HepG2 (cell line): Measurements from ENCODE around the gene MYO7A. TPM values are rescaled to one million over a fixed set of nuclear protein-coding genes. Genes with fewer than 3 reads are reported as not detected.

Experiments
- BHLHE40 ChIP-seq: IDR thresholded peaks from 2 replicates; pipeline ENCODE4 v1.6.1; 2011; ENCODE audit warnings: low read length, improper control_type of control experiment
- DNMT3B ChIP-seq: conservative IDR thresholded peaks from 2 replicates; pipeline ENCODE4 v1.6.1; 2016; ENCODE audit warnings: missing biosample characterization, control low read depth
- KDM3A ChIP-seq: IDR thresholded peaks from 2 replicates; pipeline ENCODE4 v1.6.1; 2018; ENCODE audit warnings: low read depth, missing compliant biosample characterization
- NPAS2 ChIP-seq: sonication (generic); formaldehyde crosslinking; IDR thresholded peaks from 2 replicates; pipeline ENCODE4 v1.8.0; 2022; ENCODE audit warnings: mild to moderate bottlenecking, missing genetic modification reagents, borderline replicate concordance
- SAFB2 ChIP-seq: sonication (generic); formaldehyde crosslinking; IDR thresholded peaks from 2 replicates; pipeline ENCODE4 v1.5.1; 2020; ENCODE audit warnings: missing genetic modification reagents, low read depth, mild to moderate bottlenecking, borderline replicate concordance
- STAT5B ChIP-seq: sonication (generic); formaldehyde crosslinking; IDR thresholded peaks from 2 replicates; pipeline ENCODE4 v1.4.0; 2020; ENCODE audit warnings: missing genetic modification reagents
- ZNF430 ChIP-seq: sonication (generic); formaldehyde crosslinking; IDR thresholded peaks from 2 replicates; pipeline ENCODE4 v1.9.0; 2021; ENCODE audit warnings: mild to moderate bottlenecking, missing genetic modification reagents
- ZNF484 ChIP-seq: sonication (generic); formaldehyde crosslinking; IDR thresholded peaks from 2 replicates; pipeline ENCODE4 v1.5.1; 2020; ENCODE audit warnings: mild to moderate bottlenecking, low read depth, missing genetic modification reagents, borderline replicate concordance
- ZNF496 ChIP-seq: sonication (generic); formaldehyde crosslinking; IDR thresholded peaks from 2 replicates; pipeline ENCODE4 v1.8.1; 2023; ENCODE audit warnings: mild to moderate bottlenecking, moderate library complexity, missing genetic modification reagents; ENCODE audit not compliant: insufficient replicate concordance
- polyA plus RNA-seq, 8 experiments: library from polyadenylated mRNA; depleted of rRNA in 3 of 8; stranded (reverse) in 7 of 8; unstranded in 1 of 8; fragments of >200 nt; fragmentation: Illumina TruSeq in 4 of 8; extraction: Trizol in 4 of 8; gene quantifications; 2 replicates each; pipeline versions ENCODE4 v1.2.1 to v1.2.3, GENCODE V29; 2011 to 2016; ENCODE audit warnings: low read depth in 4 of 8, missing spikeins in 1 of 8, mixed read lengths in 1 of 8; ENCODE audit not compliant: insufficient read depth in 1 of 8
- total RNA-seq, 5 experiments: library from RNA; depleted of rRNA; stranded (reverse); fragments of >200 nt; fragmentation: Illumina TruSeq; extraction: Trizol; gene quantifications; 2 replicates each; pipeline ENCODE4 v1.2.3, GENCODE V29; 2016; ENCODE audit warnings: low read depth in 1 of 5
- TF ChIP-seq, protein P1 (sequence below): sonication (generic); formaldehyde crosslinking; IDR thresholded peaks from 2 replicates; pipeline ENCODE4 v1.4.0; 2020; ENCODE audit warnings: mild to moderate bottlenecking, missing genetic modification reagents
- TF ChIP-seq, protein P2 (sequence below): sonication (generic); formaldehyde crosslinking; conservative IDR thresholded peaks from 2 replicates; pipeline ENCODE4 v1.8.1; 2023; ENCODE audit warnings: missing genetic modification reagents
- TF ChIP-seq, protein P3 (sequence below): sonication (generic); formaldehyde crosslinking; IDR thresholded peaks from 2 replicates; pipeline ENCODE4 v1.8.1; 2023; ENCODE audit warnings: mild to moderate bottlenecking, missing genetic modification reagents, borderline replicate concordance
- TF ChIP-seq, protein P4 (sequence below): sonication (generic); formaldehyde crosslinking; IDR thresholded peaks from 2 replicates; pipeline ENCODE4 v1.4.0; 2020; ENCODE audit warnings: low read depth, mild to moderate bottlenecking, missing genetic modification reagents
- TF ChIP-seq, protein P5 (sequence below): sonication (generic); formaldehyde crosslinking; IDR thresholded peaks from 2 replicates; pipeline ENCODE4 v1.4.0; 2020; ENCODE audit warnings: missing genetic modification reagents
- TF ChIP-seq, protein P6 (sequence below): IDR thresholded peaks from 2 replicates; pipeline ENCODE4 v1.6.1; 2016; ENCODE audit warnings: missing compliant biosample characterization, missing genetic modification reagents, borderline replicate concordance
- TF ChIP-seq, protein P7 (sequence below): sonication (generic); formaldehyde crosslinking; IDR thresholded peaks from 2 replicates; pipeline ENCODE4 v1.8.0; 2022; ENCODE audit warnings: missing genetic modification reagents, mild to moderate bottlenecking, borderline replicate concordance

MYO7A gene
- total and polyA plus RNA-seq, 2 of the 13 experiments (the other 11 are each of a cell fraction or from before 2014, with no cell fraction given): 7.5 to 10.0 TPM

DNA sequence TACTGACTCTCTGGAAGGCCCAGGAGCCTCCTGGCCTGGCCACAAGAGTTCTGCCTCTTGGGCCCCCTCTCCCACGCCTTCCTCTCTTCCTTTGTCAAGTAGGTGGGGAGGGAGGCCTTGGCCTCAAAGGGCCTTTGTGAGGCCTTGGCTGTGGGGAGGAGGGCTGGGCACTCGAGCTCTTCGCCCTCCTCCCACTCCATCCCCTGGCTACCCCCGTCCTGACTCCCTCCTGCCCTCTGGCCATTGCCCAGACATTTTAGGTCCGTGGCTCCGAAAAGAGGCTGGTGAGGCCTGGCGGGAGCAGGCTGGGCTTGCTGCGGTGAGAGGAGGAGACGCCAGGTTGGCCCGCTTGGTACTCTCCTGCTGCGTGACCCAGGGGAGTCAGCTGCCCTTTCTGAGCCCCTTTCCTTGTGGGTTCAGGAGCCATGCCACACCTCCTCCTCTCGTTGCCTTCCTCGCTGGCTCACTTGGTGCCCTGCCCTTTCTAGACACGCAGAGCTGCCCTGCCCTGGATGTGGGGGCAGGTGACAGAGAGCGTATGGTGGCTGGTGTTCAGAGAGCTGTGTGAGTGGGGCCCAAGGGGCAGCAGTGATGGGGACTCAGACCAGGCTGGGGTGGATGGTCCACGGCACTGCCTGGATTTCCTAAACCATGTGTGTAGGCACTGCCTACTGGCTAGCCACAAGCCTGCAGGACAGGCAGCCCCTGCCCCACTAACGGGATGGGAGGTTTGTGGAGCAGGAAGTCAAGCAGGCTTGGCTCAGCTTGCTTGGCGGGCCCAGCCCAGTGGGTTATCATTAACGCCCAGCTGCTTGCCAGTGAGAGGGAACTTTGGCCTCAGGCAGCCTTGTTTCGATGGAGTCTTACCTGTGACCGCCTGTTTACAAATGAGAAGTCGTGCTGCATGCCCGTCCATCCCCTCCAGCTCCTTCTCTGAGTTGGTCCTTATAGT, 41.2 kb upstream of the MYO7A start (continued):
- TF ChIP-seq, protein P1, sequence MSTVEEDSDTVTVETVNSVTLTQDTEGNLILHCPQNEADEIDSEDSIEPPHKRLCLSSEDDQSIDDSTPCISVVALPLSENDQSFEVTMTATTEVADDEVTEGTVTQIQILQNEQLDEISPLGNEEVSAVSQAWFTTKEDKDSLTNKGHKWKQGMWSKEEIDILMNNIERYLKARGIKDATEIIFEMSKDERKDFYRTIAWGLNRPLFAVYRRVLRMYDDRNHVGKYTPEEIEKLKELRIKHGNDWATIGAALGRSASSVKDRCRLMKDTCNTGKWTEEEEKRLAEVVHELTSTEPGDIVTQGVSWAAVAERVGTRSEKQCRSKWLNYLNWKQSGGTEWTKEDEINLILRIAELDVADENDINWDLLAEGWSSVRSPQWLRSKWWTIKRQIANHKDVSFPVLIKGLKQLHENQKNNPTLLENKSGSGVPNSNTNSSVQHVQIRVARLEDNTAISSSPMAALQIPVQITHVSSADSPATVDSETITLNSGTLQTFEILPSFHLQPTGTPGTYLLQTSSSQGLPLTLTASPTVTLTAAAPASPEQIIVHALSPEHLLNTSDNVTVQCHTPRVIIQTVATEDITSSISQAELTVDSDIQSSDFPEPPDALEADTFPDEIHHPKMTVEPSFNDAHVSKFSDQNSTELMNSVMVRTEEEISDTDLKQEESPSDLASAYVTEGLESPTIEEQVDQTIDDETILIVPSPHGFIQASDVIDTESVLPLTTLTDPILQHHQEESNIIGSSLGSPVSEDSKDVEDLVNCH: no peak
- TF ChIP-seq, protein P2, sequence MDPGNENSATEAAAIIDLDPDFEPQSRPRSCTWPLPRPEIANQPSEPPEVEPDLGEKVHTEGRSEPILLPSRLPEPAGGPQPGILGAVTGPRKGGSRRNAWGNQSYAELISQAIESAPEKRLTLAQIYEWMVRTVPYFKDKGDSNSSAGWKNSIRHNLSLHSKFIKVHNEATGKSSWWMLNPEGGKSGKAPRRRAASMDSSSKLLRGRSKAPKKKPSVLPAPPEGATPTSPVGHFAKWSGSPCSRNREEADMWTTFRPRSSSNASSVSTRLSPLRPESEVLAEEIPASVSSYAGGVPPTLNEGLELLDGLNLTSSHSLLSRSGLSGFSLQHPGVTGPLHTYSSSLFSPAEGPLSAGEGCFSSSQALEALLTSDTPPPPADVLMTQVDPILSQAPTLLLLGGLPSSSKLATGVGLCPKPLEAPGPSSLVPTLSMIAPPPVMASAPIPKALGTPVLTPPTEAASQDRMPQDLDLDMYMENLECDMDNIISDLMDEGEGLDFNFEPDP (CRISPR knock-in tag): no peak
- no peak for TF ChIP-seq BHLHE40
- no peak for TF ChIP-seq ZNF430 (CRISPR knock-in tag)
- no peak for TF ChIP-seq ZNF496
- no peak for TF ChIP-seq STAT5B
- TF ChIP-seq, protein P3, sequence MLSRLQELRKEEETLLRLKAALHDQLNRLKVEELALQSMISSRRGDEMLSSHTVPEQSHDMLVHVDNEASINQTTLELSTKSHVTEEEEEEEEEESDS (CRISPR knock-in tag): no peak
- no peak for TF ChIP-seq ZNF484 (CRISPR knock-in tag)
- TF ChIP-seq SAFB2 (CRISPR knock-in tag): 0 out of 2 replicates have a peak, but pooled peaks have one; percentile 51
- TF ChIP-seq KDM3A (CRISPR knock-in tag): 0 out of 2 replicates have a peak, but pooled peaks have one; percentile 20
- TF ChIP-seq, protein P4, sequence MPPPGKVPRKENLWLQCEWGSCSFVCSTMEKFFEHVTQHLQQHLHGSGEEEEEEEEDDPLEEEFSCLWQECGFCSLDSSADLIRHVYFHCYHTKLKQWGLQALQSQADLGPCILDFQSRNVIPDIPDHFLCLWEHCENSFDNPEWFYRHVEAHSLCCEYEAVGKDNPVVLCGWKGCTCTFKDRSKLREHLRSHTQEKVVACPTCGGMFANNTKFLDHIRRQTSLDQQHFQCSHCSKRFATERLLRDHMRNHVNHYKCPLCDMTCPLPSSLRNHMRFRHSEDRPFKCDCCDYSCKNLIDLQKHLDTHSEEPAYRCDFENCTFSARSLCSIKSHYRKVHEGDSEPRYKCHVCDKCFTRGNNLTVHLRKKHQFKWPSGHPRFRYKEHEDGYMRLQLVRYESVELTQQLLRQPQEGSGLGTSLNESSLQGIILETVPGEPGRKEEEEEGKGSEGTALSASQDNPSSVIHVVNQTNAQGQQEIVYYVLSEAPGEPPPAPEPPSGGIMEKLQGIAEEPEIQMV (CRISPR knock-in tag): no peak
- TF ChIP-seq NPAS2: no peak
- TF ChIP-seq, protein P5, sequence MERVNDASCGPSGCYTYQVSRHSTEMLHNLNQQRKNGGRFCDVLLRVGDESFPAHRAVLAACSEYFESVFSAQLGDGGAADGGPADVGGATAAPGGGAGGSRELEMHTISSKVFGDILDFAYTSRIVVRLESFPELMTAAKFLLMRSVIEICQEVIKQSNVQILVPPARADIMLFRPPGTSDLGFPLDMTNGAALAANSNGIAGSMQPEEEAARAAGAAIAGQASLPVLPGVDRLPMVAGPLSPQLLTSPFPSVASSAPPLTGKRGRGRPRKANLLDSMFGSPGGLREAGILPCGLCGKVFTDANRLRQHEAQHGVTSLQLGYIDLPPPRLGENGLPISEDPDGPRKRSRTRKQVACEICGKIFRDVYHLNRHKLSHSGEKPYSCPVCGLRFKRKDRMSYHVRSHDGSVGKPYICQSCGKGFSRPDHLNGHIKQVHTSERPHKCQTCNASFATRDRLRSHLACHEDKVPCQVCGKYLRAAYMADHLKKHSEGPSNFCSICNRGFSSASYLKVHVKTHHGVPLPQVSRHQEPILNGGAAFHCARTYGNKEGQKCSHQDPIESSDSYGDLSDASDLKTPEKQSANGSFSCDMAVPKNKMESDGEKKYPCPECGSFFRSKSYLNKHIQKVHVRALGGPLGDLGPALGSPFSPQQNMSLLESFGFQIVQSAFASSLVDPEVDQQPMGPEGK: 0 out of 2 replicates have a peak, but pooled peaks have one; percentile 38
- TF ChIP-seq, protein P6, sequence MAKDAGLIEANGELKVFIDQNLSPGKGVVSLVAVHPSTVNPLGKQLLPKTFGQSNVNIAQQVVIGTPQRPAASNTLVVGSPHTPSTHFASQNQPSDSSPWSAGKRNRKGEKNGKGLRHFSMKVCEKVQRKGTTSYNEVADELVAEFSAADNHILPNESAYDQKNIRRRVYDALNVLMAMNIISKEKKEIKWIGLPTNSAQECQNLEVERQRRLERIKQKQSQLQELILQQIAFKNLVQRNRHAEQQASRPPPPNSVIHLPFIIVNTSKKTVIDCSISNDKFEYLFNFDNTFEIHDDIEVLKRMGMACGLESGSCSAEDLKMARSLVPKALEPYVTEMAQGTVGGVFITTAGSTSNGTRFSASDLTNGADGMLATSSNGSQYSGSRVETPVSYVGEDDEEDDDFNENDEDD (CRISPR knock-in tag): peak; percentile 54; the same call in 1 of the 2 replicates
- TF ChIP-seq, protein P7, sequence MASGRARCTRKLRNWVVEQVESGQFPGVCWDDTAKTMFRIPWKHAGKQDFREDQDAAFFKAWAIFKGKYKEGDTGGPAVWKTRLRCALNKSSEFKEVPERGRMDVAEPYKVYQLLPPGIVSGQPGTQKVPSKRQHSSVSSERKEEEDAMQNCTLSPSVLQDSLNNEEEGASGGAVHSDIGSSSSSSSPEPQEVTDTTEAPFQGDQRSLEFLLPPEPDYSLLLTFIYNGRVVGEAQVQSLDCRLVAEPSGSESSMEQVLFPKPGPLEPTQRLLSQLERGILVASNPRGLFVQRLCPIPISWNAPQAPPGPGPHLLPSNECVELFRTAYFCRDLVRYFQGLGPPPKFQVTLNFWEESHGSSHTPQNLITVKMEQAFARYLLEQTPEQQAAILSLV (CRISPR knock-in tag): no peak
- TF ChIP-seq DNMT3B (CRISPR knock-in tag): no peak
